B cell (primary cell): ENCODE measurements around the gene KDM3B. TPM values are rescaled to one million over a fixed set of nuclear protein-coding genes. Genes with fewer than 3 reads are reported as not detected.

Source experiments
- ATAC-seq: fragments of 200-7000 bp; cut with Tn5 transposase; one replicate; pipeline ENCODE4 v1.10.0; 2021; ENCODE audit warnings: low read depth, mild to moderate bottlenecking, moderate number of reproducible peaks, moderate library complexity
- CTCF ChIA-PET: fragments of 350-600 bp; sonication (Branson Sonifier 250); formaldehyde crosslinking; loops from one replicate; lab custom pipeline; 2021; ENCODE audit warnings: antibody characterized with exemption, inconsistent platforms; lab: Charles Lee
- POLR2A ChIA-PET: fragments of 350-600 bp; sonication (Branson Sonifier 250); formaldehyde crosslinking; loops from one replicate; lab custom pipeline; 2021; ENCODE audit warnings: antibody characterized with exemption; lab: Charles Lee
- DNase-seq: peaks from one replicate; pipeline ENCODE4 v3.0.0; 2013
- H2AFZ ChIP-seq: 2 replicates; pipeline ENCODE4 v1.6.1; 2012; ENCODE audit warnings: mild to moderate bottlenecking, low read depth, low read length; ENCODE audit not compliant: insufficient read depth, poor library complexity, severe bottlenecking
- H3K27ac ChIP-seq, 2 donors: 1 replicate in 1 of 2; 2 replicates in 1 of 2; pipeline ENCODE4 v1.5.1; 2012 to 2013; ENCODE audit warnings: low read length in 2 of 2, mild to moderate bottlenecking in 2 of 2, moderate library complexity in 1 of 2
- H3K27me3 ChIP-seq, 4 experiments: fragments of 200-600 bp in 1 of 4; sonication (generic) in 1 of 4; replicated peaks in 1 of 4; 1 replicate in 2 of 4; 2 replicates in 2 of 4; pipeline versions ENCODE4 v1.6.1 to v1.7.0; 2013 to 2016; ENCODE audit warnings: low read length in 3 of 4, mild to moderate bottlenecking in 2 of 4, mixed read lengths in 1 of 4, moderate library complexity in 1 of 4; ENCODE audit not compliant: insufficient read depth in 4 of 4, control insufficient read depth in 3 of 4; ENCODE audit errors: control extremely low read depth in 1 of 4
- H3K36me3 ChIP-seq, 2 experiments: replicated peaks in 1 of 2; 1 replicate in 1 of 2; 2 replicates in 1 of 2; pipeline versions ENCODE4 v1.6.1 to v1.7.1; 2013; ENCODE audit warnings: low read length in 1 of 2; ENCODE audit not compliant: insufficient read depth in 2 of 2, control insufficient read depth in 1 of 2; ENCODE audit errors: control extremely low read depth in 1 of 2, extremely low read depth in 1 of 2
- H3K4me1 ChIP-seq, 2 donors: fragments of 200-600 bp in 1 of 2; sonication (generic) in 1 of 2; 1 replicate in 1 of 2; 2 replicates in 1 of 2; pipeline versions ENCODE4 v1.5.1 to v1.6.1; 2013 to 2017; ENCODE audit warnings: low read length in 2 of 2; ENCODE audit not compliant: control insufficient read depth in 2 of 2, insufficient read depth in 2 of 2
- H3K4me2 ChIP-seq: replicated peaks from 2 replicates; pipeline ENCODE3; 2012; ENCODE audit warnings: mild to moderate bottlenecking, low read depth, low read length; ENCODE audit not compliant: poor library complexity, severe bottlenecking
- H3K4me3 ChIP-seq, 5 experiments: fragments of 200-600 bp in 1 of 5; sonication (generic) in 1 of 5; 1 replicate in 3 of 5; 2 replicates in 2 of 5; pipeline versions ENCODE4 v1.5.1 to v1.7.0; 2011 to 2016; ENCODE audit warnings: low read length in 4 of 5, mild to moderate bottlenecking in 4 of 5, low read depth in 2 of 5, control low read depth in 1 of 5, moderate library complexity in 1 of 5; ENCODE audit not compliant: insufficient read depth in 1 of 5; ENCODE audit errors: control extremely low read depth in 1 of 5, extremely low read depth in 1 of 5
- H3K79me2 ChIP-seq: fragments of 200-600 bp; sonication (generic); one replicate; pipeline ENCODE4 v1.6.0; 2016; ENCODE audit warnings: low read length; ENCODE audit not compliant: control insufficient read depth, insufficient read depth
- H3K9ac ChIP-seq: fragments of 200-600 bp; sonication (generic); 2 replicates; pipeline ENCODE4 v1.6.1; 2017; ENCODE audit warnings: mild to moderate bottlenecking, low read length, moderate library complexity
- H3K9me3 ChIP-seq, 3 donors: one replicate each; pipeline versions ENCODE4 v1.6.1 to v1.7.1; 2013; ENCODE audit warnings: low read length in 2 of 3; ENCODE audit not compliant: control insufficient read depth in 2 of 3, insufficient read depth in 1 of 3; ENCODE audit errors: control extremely low read depth in 1 of 3
- H4K20me1 ChIP-seq: 2 replicates; pipeline ENCODE4 v1.6.0; 2012; ENCODE audit warnings: mild to moderate bottlenecking, low read length; ENCODE audit not compliant: insufficient read depth, control insufficient read depth, poor library complexity, severe bottlenecking
- H3K27ac Mint-ChIP-seq: one replicate; pipeline ENCODE4 v1.8.0; 2021; ENCODE audit warnings: mixed read lengths
- H3K27me3 Mint-ChIP-seq: one replicate; pipeline ENCODE4 v1.8.0; 2021; ENCODE audit warnings: mixed read lengths
- H3K4me1 Mint-ChIP-seq: one replicate; pipeline ENCODE4 v1.8.0; 2021; ENCODE audit warnings: mixed read lengths
- H3K4me3 Mint-ChIP-seq: one replicate; pipeline ENCODE4 v1.8.0; 2021; ENCODE audit warnings: mixed read lengths
- H3K9me3 Mint-ChIP-seq: one replicate; pipeline ENCODE4 v1.8.0; 2022; ENCODE audit warnings: mixed read lengths; ENCODE audit not compliant: insufficient read depth
- CTCF ChIP-seq: fragments of 200-600 bp; IDR thresholded peaks from one replicate; pipeline ENCODE4 v1.8.0; 2022; ENCODE audit warnings: antibody characterized with exemption, mild to moderate bottlenecking
- EZH2 ChIP-seq: IDR thresholded peaks from 2 replicates; pipeline ENCODE4 v1.6.1; 2012; ENCODE audit warnings: borderline replicate concordance, low read depth, mild to moderate bottlenecking, moderate library complexity, low read length; ENCODE audit not compliant: insufficient read depth, poor library complexity, severe bottlenecking
- WGBS: methylation state at CpG from one replicate; pipeline ENCODE4 v1.1.5; 2013; ENCODE audit warnings: missing lambda C conversion rate; ENCODE audit not compliant: insufficient coverage; 5-methylcytosine and 5-hydroxymethylcytosine counted together
- intact Hi-C: fragments of 100-400 bp; cut with micrococcal nuclease; formaldehyde crosslinking; loops from one replicate; pipeline ENCODE4 v1.10.0; 2022
- polyA plus RNA-seq: library from polyadenylated mRNA; depleted of rRNA; stranded (reverse); fragments of >200 nt; gene quantifications from 2 replicates; pipeline ENCODE4 v1.2.3, GENCODE V29; 2012
- total RNA-seq, 2 donors: library from RNA; stranded (reverse); fragments of 120-200 nt in 1 of 2; gene quantifications; 1 replicate in 1 of 2; 2 replicates in 1 of 2; pipeline versions ENCODE4 v1.2.3 to v1.2.4, GENCODE V29; 2013 to 2022

KDM3B gene
- total and polyA plus RNA-seq, 2 donors (not counting 1 experiment from before 2014, with no cell fraction given) = 41.8 to 99.9 TPM

- CTCF ChIA-PET = no interaction called here
- Histone ChIP-seq H3K36me3 (peaks cover 0 to 2% of the 10 kb centered on the region in 2 experiments), H3K9ac (no peak overlapping the region), H4K20me1 (peaks cover 25% of the 10 kb centered on the region), H3K79me2 (peaks cover 3% of the 10 kb centered on the region), H3K4me2 (no peak overlapping the region), H3K9me3 (no peaks in the 10 kb centered on the region), H3K4me1 (peaks cover 16 to 17% of the 10 kb centered on the region in 2 donors), H3K27me3 (no peaks in the 10 kb centered on the region), H2AFZ (no peak overlapping the region), H3K27ac (no peak overlapping the region), H3K4me3 (no peak overlapping the region)
- WGBS = 100% methylated on average over 1 of the region's 3 CpGs
- H3K27ac Mint-ChIP-seq = no peak overlapping the region
- intact Hi-C loops = no loop called here
- H3K4me3 Mint-ChIP-seq = no peak overlapping the region
- H3K4me1 Mint-ChIP-seq = peaks cover 26% of the 10 kb centered on the region
- DNase-seq = no peak
- no peaks in the 10 kb centered on the region for H3K9me3 Mint-ChIP-seq
- POLR2A ChIA-PET = no interaction called here
- no peak for ATAC-seq
- TF ChIP-seq EZH2 (no peak), CTCF (no peak)
- H3K27me3 Mint-ChIP-seq = peaks cover 5% of the 10 kb centered on the region
These were observed 118.0 kb downstream of the KDM3B start for GRCh38 chr5:138470322-138471051.

GRCh38 chr5:138471052-138471361, 118.5 kb downstream of the KDM3B start:
- H3K27me3 Mint-ChIP-seq = peaks cover 5% of the 10 kb centered on the region

More at GRCh38 chr5:138471052-138471361, 118.5 kb downstream of the KDM3B start:
- ChIA-PET CTCF (no interaction called here), POLR2A (no interaction called here)
- intact Hi-C loops = no loop called here
- no peak overlapping the region for H3K27ac ChIP-seq
- WGBS = 84% methylated on average over 2 of the region's 2 CpGs
- DNase-seq (no peak), ATAC-seq (no peak)
- H3K79me2 ChIP-seq = no peaks in the 10 kb centered on the region
- no peak overlapping the region for H3K9ac ChIP-seq
- Mint-ChIP-seq H3K4me3 (no peak overlapping the region), H3K9me3 (no peaks in the 10 kb centered on the region), H3K27ac (no peak overlapping the region), H3K4me1 (peaks cover 24% of the 10 kb centered on the region)
- no peaks in the 10 kb centered on the region for H3K27me3 ChIP-seq
- peaks cover 12% of the 10 kb centered on the region in 2 donors for H3K4me1 ChIP-seq
- peaks cover 0 to 2% of the 10 kb centered on the region in 2 experiments for H3K36me3 ChIP-seq
- no peaks in the 10 kb centered on the region for H3K9me3 ChIP-seq
- H4K20me1 ChIP-seq = peaks cover 20% of the 10 kb centered on the region
- H3K4me3 ChIP-seq = no peak overlapping the region
- H2AFZ ChIP-seq = no peak overlapping the region
- no peak for TF ChIP-seq CTCF
- TF ChIP-seq EZH2 = no peak
- H3K4me2 ChIP-seq = no peak overlapping the region
